ENCODE results near the gene SKIC8. TPM values are rescaled to one million over a fixed set of nuclear protein-coding genes. Genes with fewer than 3 reads are reported as not detected.

The SKIC8 gene
- total and polyA plus RNA-seq, 2 experiments from 2014 or later: 61.5 to 113 TPM

- no peak for DNase-seq (ENCODE audit: low read depth in 1 of 2, low spot score in 1 of 2)
- no peaks in the 10 kb centered on the region for H3K4me1 ChIP-seq (ENCODE audit: low read depth)
- no peaks in the 10 kb centered on the region for H3K27me3 ChIP-seq
- no peaks in the 10 kb centered on the region for H3K9me3 ChIP-seq (ENCODE audit: low read depth)
- no peak overlapping the region for H3K4me3 ChIP-seq
- no peaks in the 10 kb centered on the region for H3K36me3 ChIP-seq
- no peak overlapping the region for H3K27ac ChIP-seq
- TF ChIP-seq CTCF (IDR thresholded peaks at IDR 0.05; ENCODE audit: low read depth, low read length): no peak
Measured at GRCh38 chr15:78244893-78245292, 54.5 kb downstream of the SKIC8 start.

- Histone ChIP-seq H3K27ac (no peak overlapping the region), H3K9me3 (ENCODE audit: low read depth) (no peaks in the 10 kb centered on the region), H3K36me3 (no peaks in the 10 kb centered on the region), H3K27me3 (no peaks in the 10 kb centered on the region), H3K4me1 (ENCODE audit: low read depth) (no peaks in the 10 kb centered on the region), H3K4me3 (no peak overlapping the region)
- TF ChIP-seq CTCF (IDR thresholded peaks at IDR 0.05; ENCODE audit: low read depth, low read length): no peak
- DNase-seq (ENCODE audit: low read depth in 1 of 2, low spot score in 1 of 2): no peak
Measured at GRCh38 chr15:78244101-78244500, 55.3 kb downstream of the SKIC8 start.

GRCh38 chr15:78243491-78243941 is 55.9 kb downstream of the SKIC8 start:
- peak; percentile 29 to 78 for DNase-seq (ENCODE audit: low read depth in 1 of 2, low spot score in 1 of 2)
- no peak for TF ChIP-seq CTCF (IDR thresholded peaks at IDR 0.05; ENCODE audit: low read depth, low read length)
- Histone ChIP-seq H3K4me3 (no peak overlapping the region), H3K27me3 (no peaks in the 10 kb centered on the region), H3K4me1 (ENCODE audit: low read depth) (no peaks in the 10 kb centered on the region), H3K36me3 (no peaks in the 10 kb centered on the region), H3K27ac (no peak overlapping the region), H3K9me3 (ENCODE audit: low read depth) (no peaks in the 10 kb centered on the region)

- TF ChIP-seq CTCF (IDR thresholded peaks at IDR 0.05; ENCODE audit: low read depth, low read length): no peak
- H3K27ac ChIP-seq: no peak overlapping the region
- H3K4me3 ChIP-seq: no peak overlapping the region
Measured at GRCh38 chr15:78243058-78243457, 56.4 kb downstream of the SKIC8 start.

GRCh38 chr15:78242128-78242527 is 57.3 kb downstream of the SKIC8 start:
- Histone ChIP-seq H3K27me3 (no peaks in the 10 kb centered on the region), H3K4me3 (no peak overlapping the region), H3K36me3 (no peaks in the 10 kb centered on the region), H3K4me1 (ENCODE audit: low read depth) (no peaks in the 10 kb centered on the region), H3K9me3 (ENCODE audit: low read depth) (no peaks in the 10 kb centered on the region), H3K27ac (no peak overlapping the region)
- peak; percentile 26 to 31 for DNase-seq (ENCODE audit: low read depth in 1 of 2, low spot score in 1 of 2)
- peak; percentile 57 for TF ChIP-seq CTCF (IDR thresholded peaks at IDR 0.05; ENCODE audit: low read depth, low read length)

More at GRCh38 chr15:78243058-78243457, 56.4 kb downstream of the SKIC8 start:
- DNase-seq (ENCODE audit: low read depth in 1 of 2, low spot score in 1 of 2): no peak
- Histone ChIP-seq H3K27me3 (no peaks in the 10 kb centered on the region), H3K4me1 (ENCODE audit: low read depth) (no peaks in the 10 kb centered on the region), H3K9me3 (ENCODE audit: low read depth) (no peaks in the 10 kb centered on the region), H3K36me3 (no peaks in the 10 kb centered on the region)

GRCh38 chr15:78241017-78241416 is 58.4 kb downstream of the SKIC8 start:
- Histone ChIP-seq H3K4me3 (no peak overlapping the region), H3K27ac (no peak overlapping the region), H3K9me3 (ENCODE audit: low read depth) (no peaks in the 10 kb centered on the region), H3K36me3 (no peaks in the 10 kb centered on the region), H3K27me3 (no peaks in the 10 kb centered on the region), H3K4me1 (ENCODE audit: low read depth) (no peaks in the 10 kb centered on the region)
- peak; percentile 86 for TF ChIP-seq CTCF (IDR thresholded peaks at IDR 0.05; ENCODE audit: low read depth, low read length)
- peak; percentile 85 for DNase-seq (ENCODE audit: low read depth in 1 of 2, low spot score in 1 of 2)
